OCI-LY7 (cell line): ENCODE data around the gene RRP15.

Experiments used
- EZH2phosphoT487 ChIP-seq: fragments of 200-600 bp; sonication (generic); IDR thresholded peaks from 2 replicates; pipeline ENCODE4 v1.6.1; 2018; ENCODE audit warnings: low read depth, borderline replicate concordance, mild to moderate bottlenecking, mixed run types, antibody characterized with exemption, low read length, moderate library complexity, mixed read lengths
- TF ChIP-seq, protein P1 (sequence below): fragments of 200-600 bp; sonication (generic); conservative IDR thresholded peaks from 2 replicates; pipeline ENCODE4 v1.5.1; 2014; ENCODE audit warnings: mild to moderate bottlenecking, antibody characterized with exemption, low read length, moderate library complexity, mixed read lengths

DNA sequence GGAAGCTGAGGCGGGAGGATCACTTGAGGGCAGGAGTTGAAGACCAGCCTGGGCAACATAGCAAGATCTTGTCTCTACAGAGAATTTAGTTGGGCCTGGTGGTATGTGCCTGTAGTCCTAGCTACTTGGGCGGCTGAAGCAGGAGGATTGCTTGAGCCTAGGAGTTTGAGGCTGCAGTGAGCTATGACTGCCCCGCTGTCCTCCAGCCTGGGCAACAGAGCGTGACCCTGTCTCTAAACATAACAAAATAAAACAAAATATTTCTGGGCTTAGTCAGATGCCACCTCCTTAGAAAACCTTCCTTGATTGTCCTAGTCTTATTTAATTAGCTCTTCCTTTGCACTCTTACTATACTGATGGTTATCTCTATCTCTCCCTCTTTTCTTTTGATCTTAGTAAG, 68.6 kb downstream of the RRP15 start:
- TF ChIP-seq, protein P1, sequence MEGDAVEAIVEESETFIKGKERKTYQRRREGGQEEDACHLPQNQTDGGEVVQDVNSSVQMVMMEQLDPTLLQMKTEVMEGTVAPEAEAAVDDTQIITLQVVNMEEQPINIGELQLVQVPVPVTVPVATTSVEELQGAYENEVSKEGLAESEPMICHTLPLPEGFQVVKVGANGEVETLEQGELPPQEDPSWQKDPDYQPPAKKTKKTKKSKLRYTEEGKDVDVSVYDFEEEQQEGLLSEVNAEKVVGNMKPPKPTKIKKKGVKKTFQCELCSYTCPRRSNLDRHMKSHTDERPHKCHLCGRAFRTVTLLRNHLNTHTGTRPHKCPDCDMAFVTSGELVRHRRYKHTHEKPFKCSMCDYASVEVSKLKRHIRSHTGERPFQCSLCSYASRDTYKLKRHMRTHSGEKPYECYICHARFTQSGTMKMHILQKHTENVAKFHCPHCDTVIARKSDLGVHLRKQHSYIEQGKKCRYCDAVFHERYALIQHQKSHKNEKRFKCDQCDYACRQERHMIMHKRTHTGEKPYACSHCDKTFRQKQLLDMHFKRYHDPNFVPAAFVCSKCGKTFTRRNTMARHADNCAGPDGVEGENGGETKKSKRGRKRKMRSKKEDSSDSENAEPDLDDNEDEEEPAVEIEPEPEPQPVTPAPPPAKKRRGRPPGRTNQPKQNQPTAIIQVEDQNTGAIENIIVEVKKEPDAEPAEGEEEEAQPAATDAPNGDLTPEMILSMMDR, result no peak
- TF ChIP-seq EZH2phosphoT487, result no peak
